ENCODE measurements around the gene SHROOM2.

- TF ChIP-seq, protein P1, sequence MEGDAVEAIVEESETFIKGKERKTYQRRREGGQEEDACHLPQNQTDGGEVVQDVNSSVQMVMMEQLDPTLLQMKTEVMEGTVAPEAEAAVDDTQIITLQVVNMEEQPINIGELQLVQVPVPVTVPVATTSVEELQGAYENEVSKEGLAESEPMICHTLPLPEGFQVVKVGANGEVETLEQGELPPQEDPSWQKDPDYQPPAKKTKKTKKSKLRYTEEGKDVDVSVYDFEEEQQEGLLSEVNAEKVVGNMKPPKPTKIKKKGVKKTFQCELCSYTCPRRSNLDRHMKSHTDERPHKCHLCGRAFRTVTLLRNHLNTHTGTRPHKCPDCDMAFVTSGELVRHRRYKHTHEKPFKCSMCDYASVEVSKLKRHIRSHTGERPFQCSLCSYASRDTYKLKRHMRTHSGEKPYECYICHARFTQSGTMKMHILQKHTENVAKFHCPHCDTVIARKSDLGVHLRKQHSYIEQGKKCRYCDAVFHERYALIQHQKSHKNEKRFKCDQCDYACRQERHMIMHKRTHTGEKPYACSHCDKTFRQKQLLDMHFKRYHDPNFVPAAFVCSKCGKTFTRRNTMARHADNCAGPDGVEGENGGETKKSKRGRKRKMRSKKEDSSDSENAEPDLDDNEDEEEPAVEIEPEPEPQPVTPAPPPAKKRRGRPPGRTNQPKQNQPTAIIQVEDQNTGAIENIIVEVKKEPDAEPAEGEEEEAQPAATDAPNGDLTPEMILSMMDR (conservative IDR thresholded peaks at IDR 0.05; ENCODE audit: low read depth, low read length) = no peak
- TF ChIP-seq FOS (IDR thresholded peaks at IDR 0.05; ENCODE audit: low read depth, low read length) (no peak), POLR2A (IDR thresholded peaks at IDR 0.05; ENCODE audit: low read depth, low read length) (no peak), RFX5 (IDR thresholded peaks at IDR 0.05; ENCODE audit: low read depth, low read length) (no peak)
Measured at GRCh38 chrX:9848718-9849479, 62.7 kb downstream of the SHROOM2 start.
